Ovary (tissue), 3 donors: Measurements from ENCODE around the gene PYCR2.

Experiments
- CTCF ChIP-seq, 3 donors: fragments of 450-650 bp in 2 of 3; fragments of 200-600 bp in 1 of 3; IDR thresholded peaks; one replicate each; pipeline versions ENCODE4 v1.5.1 to v1.8.0; 2016 to 2022; ENCODE audit warnings: antibody characterized with exemption in 3 of 3, mild to moderate bottlenecking in 1 of 3
- EP300 ChIP-seq: sonication (generic); formaldehyde crosslinking; IDR thresholded peaks from one replicate; pipeline ENCODE4 v1.6.1; 2017; ENCODE audit warnings: antibody characterized with exemption
- POLR2A ChIP-seq: fragments of 450-650 bp; IDR thresholded peaks from one replicate; pipeline ENCODE4 v1.6.1; 2017; ENCODE audit warnings: antibody characterized with exemption, mild to moderate bottlenecking, moderate library complexity
- donor health status: DM: no; HTN: no; CAD: no.

GRCh38 chr1:225923381-225923691, 714 bp downstream of the PYCR2 start:
- TF ChIP-seq POLR2A (no peak), CTCF (IDR thresholded peaks at IDR 0.05) (no peak), EP300 (no peak)
